ENCODE results near the gene PARS2. TPM values are rescaled to one million over a fixed set of nuclear protein-coding genes. Genes with fewer than 3 reads are reported as not detected.

The PARS2 gene
- total and polyA plus RNA-seq, 2 of the 4 experiments (the other 2 are of a cell fraction): 3.4 to 6.3 TPM

DNA sequence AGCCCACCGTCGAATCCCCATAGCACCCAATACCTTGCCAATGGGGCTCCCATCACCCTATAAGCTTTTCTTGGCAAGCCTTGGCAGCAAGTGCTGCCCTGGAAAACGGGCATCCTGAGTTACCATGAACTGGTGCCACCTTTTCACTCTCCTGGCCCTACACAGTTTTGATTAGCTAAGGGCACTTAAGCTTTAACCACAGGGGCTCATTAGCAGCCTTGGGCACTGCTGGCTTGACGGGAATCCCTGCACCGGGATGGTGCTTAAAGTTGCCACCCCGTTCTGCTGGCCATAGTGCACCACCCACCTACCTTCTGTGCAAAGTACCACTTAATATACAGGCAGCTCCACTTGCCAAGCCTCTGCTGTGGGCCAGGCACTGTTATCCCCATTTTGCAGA, 13.7 kb downstream of the PARS2 start:
- no peaks in the 10 kb centered on the region for H3K79me1 ChIP-seq (ENCODE audit: low read depth in 1 of 2, low read length in 2 of 2)
- H4K5ac ChIP-seq (ENCODE audit: low read depth, low read length): no peak overlapping the region
- H3K56ac ChIP-seq (ENCODE audit: extremely low read depth, insufficient read depth, low read length): no peak overlapping the region
- ChIA-PET CTCF (no interaction called here), POLR2A (ENCODE audit: unreplicated experiment) (no interaction called here)
- H3K23ac ChIP-seq (ENCODE audit: low read depth, low read length): no peak overlapping the region
- H3K27me3 ChIP-seq (ENCODE audit: control insufficient read depth, insufficient read depth, low read length): peaks cover 5% of the 10 kb centered on the region; the same call in 1 of the 2 replicates
- H2AFZ ChIP-seq (replicated peaks; ENCODE audit: low read length, poor library complexity): no peak overlapping the region
- no peak overlapping the region for H3K4me3 ChIP-seq (ENCODE audit: insufficient read depth, low read depth, low read length)
- no peak overlapping the region for H4K8ac ChIP-seq (ENCODE audit: low read depth in 2 of 2, low read length in 2 of 2)
- H3K36me3 ChIP-seq (ENCODE audit: control insufficient read depth, insufficient read depth, low read length): no peaks in the 10 kb centered on the region
- no peak overlapping the region for H2BK20ac ChIP-seq (ENCODE audit: low read depth, low read length)
- H3K9ac ChIP-seq (ENCODE audit: low read depth, low read length): no peak overlapping the region
- no peak overlapping the region for H3K4ac ChIP-seq (ENCODE audit: low read depth, low read length)
- H2BK120ac ChIP-seq (ENCODE audit: low read depth, low read length): no peak overlapping the region
- no peaks in the 10 kb centered on the region for H3K9me1 ChIP-seq (ENCODE audit: insufficient read depth, low read length)
- no peak overlapping the region for H2AK9ac ChIP-seq (replicated peaks; ENCODE audit: low read depth, low read length, poor library complexity)
- WGBS, 2 experiments (ENCODE audit: extremely low coverage in 2 of 2, insufficient read length in 1 of 2): 22% methylated on average over 1 of the region's 6 CpGs; no CpG with 5 or more reads in 1 of the 2 experiments
- H2BK15ac ChIP-seq (ENCODE audit: low read depth, low read length): no peak overlapping the region
- H2BK5ac ChIP-seq (ENCODE audit: low read depth, low read length, poor library complexity, severe bottlenecking): no peak overlapping the region
- dilution Hi-C loops (cut with HindIII; ENCODE audit: low sequenced_read_pairs, unreplicated experiment): no loop called here
- H3K18ac ChIP-seq (ENCODE audit: low read depth, low read length): no peak overlapping the region
- H3K14ac ChIP-seq (replicated peaks; ENCODE audit: low read depth, low read length): no peak overlapping the region
- no peak overlapping the region for H3K27ac ChIP-seq (ENCODE audit: insufficient read depth, low read length)
- H3K9me3 ChIP-seq (ENCODE audit: control insufficient read depth, insufficient read depth, low read length): no peaks in the 10 kb centered on the region
- no peak for ATAC-seq (ENCODE audit: low read depth)
- TF ChIP-seq CHD1 (IDR thresholded peaks at IDR 0.05; ENCODE audit: low read depth, low read length) (no peak), RFX5 (IDR thresholded peaks at IDR 0.05; ENCODE audit: low read depth, low read length) (no peak), MXI1 (IDR thresholded peaks at IDR 0.05; ENCODE audit: borderline replicate concordance, low read depth, low read length) (no peak), RAD21 (IDR thresholded peaks at IDR 0.05; ENCODE audit: low read length) (no peak), BHLHE40 (IDR thresholded peaks at IDR 0.05; ENCODE audit: low read depth, low read length) (no peak), MAZ (IDR thresholded peaks at IDR 0.05; ENCODE audit: borderline replicate concordance, low read depth, low read length) (no peak), RCOR1 (IDR thresholded peaks at IDR 0.05; ENCODE audit: insufficient replicate concordance, low read length) (no peak), FOS (IDR thresholded peaks at IDR 0.05; ENCODE audit: low read depth, low read length) (no peak), POLR2A (IDR thresholded peaks at IDR 0.05; ENCODE audit: low read depth, low read length) (no peak), NFE2L2 (IDR thresholded peaks at IDR 0.05; ENCODE audit: low read depth, low read length) (no peak), CEBPB (IDR thresholded peaks at IDR 0.05; ENCODE audit: low read depth, low read length) (no peak)
- TF ChIP-seq, protein P1, sequence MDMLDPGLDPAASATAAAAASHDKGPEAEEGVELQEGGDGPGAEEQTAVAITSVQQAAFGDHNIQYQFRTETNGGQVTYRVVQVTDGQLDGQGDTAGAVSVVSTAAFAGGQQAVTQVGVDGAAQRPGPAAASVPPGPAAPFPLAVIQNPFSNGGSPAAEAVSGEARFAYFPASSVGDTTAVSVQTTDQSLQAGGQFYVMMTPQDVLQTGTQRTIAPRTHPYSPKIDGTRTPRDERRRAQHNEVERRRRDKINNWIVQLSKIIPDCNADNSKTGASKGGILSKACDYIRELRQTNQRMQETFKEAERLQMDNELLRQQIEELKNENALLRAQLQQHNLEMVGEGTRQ (IDR thresholded peaks at IDR 0.05; ENCODE audit: low read depth, low read length): no peak
- TF ChIP-seq, protein P2, sequence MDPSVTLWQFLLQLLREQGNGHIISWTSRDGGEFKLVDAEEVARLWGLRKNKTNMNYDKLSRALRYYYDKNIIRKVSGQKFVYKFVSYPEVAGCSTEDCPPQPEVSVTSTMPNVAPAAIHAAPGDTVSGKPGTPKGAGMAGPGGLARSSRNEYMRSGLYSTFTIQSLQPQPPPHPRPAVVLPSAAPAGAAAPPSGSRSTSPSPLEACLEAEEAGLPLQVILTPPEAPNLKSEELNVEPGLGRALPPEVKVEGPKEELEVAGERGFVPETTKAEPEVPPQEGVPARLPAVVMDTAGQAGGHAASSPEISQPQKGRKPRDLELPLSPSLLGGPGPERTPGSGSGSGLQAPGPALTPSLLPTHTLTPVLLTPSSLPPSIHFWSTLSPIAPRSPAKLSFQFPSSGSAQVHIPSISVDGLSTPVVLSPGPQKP (IDR thresholded peaks at IDR 0.05; ENCODE audit: borderline replicate concordance, low read depth, low read length): no peak
- no TSS peak for BruUV-seq (replicated peaks)
- in situ Hi-C loops (cut with MboI; ENCODE audit: low sequenced_read_pairs): no loop called here
- H4K91ac ChIP-seq (ENCODE audit: insufficient read depth, low read depth, low read length): no peak overlapping the region
- DNase-seq: no peak
- no peak overlapping the region for H2AK5ac ChIP-seq (ENCODE audit: low read depth, low read length)
- no peaks in the 10 kb centered on the region for H3K4me1 ChIP-seq (ENCODE audit: control insufficient read depth, insufficient read depth, low read length)
- H3K4me2 ChIP-seq (ENCODE audit: low read depth, low read length): no peak overlapping the region
- no peaks in the 10 kb centered on the region for H4K20me1 ChIP-seq (ENCODE audit: insufficient read depth, low read length)
- intact Hi-C loops (cut with micrococcal nuclease): no loop called here
